H1 (cell line): ENCODE data around the gene SLC9B2. TPM values are rescaled to one million over a fixed set of nuclear protein-coding genes. Genes with fewer than 3 reads are reported as not detected.

Experiments
- CTCF ChIA-PET: fragments of 300-600 bp; sonication (Branson Sonifier 250); formaldehyde crosslinking; loops from one replicate; lab custom pipeline; 2021; ENCODE audit not compliant: partially characterized antibody; lab: Charles Lee
- POLR2A ChIA-PET: fragments of 300-600 bp; sonication (Branson Sonifier 250); formaldehyde crosslinking; loops from one replicate; lab custom pipeline; 2021; ENCODE audit warnings: inconsistent platforms; ENCODE audit not compliant: partially characterized antibody; lab: Charles Lee
- DNase-seq, 2 experiments: peaks; one replicate each; pipeline versions ENCODE4 v3.0.0 to v3.0.0-alpha.2; 2010 to 2022; ENCODE audit warnings: low spot score in 2 of 2, low read depth in 1 of 2, mixed read lengths in 1 of 2
- FAIRE-seq: peaks from 2 replicates; lab custom pipeline; 2011; peaks lifted over from hg19 to GRCh38; lab: Jason Lieb, UNC
- H2AFZ ChIP-seq: 2 replicates; pipeline ENCODE4 v1.8.1; 2012; ENCODE audit warnings: low read length, inconsistent platforms
- H2AK5ac ChIP-seq: 2 replicates; pipeline ENCODE4 v1.6.1; 2013; ENCODE audit warnings: low read depth, low read length
- H2BK120ac ChIP-seq: replicated peaks from 2 replicates; pipeline ENCODE3; 2013; ENCODE audit warnings: low read depth, low read length, inconsistent platforms
- H2BK12ac ChIP-seq: 2 replicates; pipeline ENCODE4 v1.6.1; 2013; ENCODE audit warnings: low read depth, low read length
- H2BK15ac ChIP-seq: 2 replicates; pipeline ENCODE4 v1.6.1; 2013; ENCODE audit warnings: low read length
- H2BK20ac ChIP-seq: 2 replicates; pipeline ENCODE4 v1.6.1; 2013; ENCODE audit warnings: low read length
- H2BK5ac ChIP-seq: 2 replicates; pipeline ENCODE4 v1.6.1; 2013; ENCODE audit warnings: low read depth, low read length
- H3K14ac ChIP-seq: 2 replicates; pipeline ENCODE4 v1.6.1; 2013; ENCODE audit warnings: inconsistent platforms; ENCODE audit not compliant: insufficient read length
- H3K18ac ChIP-seq: 2 replicates; pipeline ENCODE4 v1.6.1; 2013; ENCODE audit warnings: low read length; ENCODE audit errors: extremely low read depth
- H3K23ac ChIP-seq: 2 replicates; pipeline ENCODE4 v1.6.1; 2013; ENCODE audit warnings: inconsistent platforms; ENCODE audit not compliant: insufficient read length
- H3K23me2 ChIP-seq: 2 replicates; pipeline ENCODE4 v1.6.1; 2013; ENCODE audit warnings: low read depth, low read length
- H3K27ac ChIP-seq: 2 replicates; pipeline ENCODE4 v1.6.1; 2011; ENCODE audit warnings: low read depth, low read length, inconsistent platforms
- H3K27me3 ChIP-seq, 4 experiments: replicated peaks in 1 of 4; 1 replicate in 1 of 4; 2 replicates in 3 of 4; pipeline versions ENCODE4 v1.6.1 to v1.8.1; 2011 to 2013; ENCODE audit warnings: low read length in 3 of 4, mild to moderate bottlenecking in 3 of 4, inconsistent platforms in 2 of 4, mixed read lengths in 2 of 4, moderate library complexity in 1 of 4; ENCODE audit not compliant: control insufficient read depth in 3 of 4, insufficient read depth in 3 of 4; ENCODE audit errors: extremely low read depth in 1 of 4
- H3K36me3 ChIP-seq, 4 experiments: 2 replicates each; pipeline versions ENCODE4 v1.6.1 to v1.8.1; 2011 to 2013; ENCODE audit warnings: mild to moderate bottlenecking in 4 of 4, low read length in 3 of 4, moderate library complexity in 2 of 4, control low read depth in 1 of 4, inconsistent platforms in 1 of 4; ENCODE audit not compliant: insufficient read depth in 4 of 4, control insufficient read depth in 2 of 4
- H3K4ac ChIP-seq: replicated peaks from 2 replicates; pipeline ENCODE3; 2013; ENCODE audit warnings: low read length, low read depth, mixed read lengths, inconsistent platforms; ENCODE audit not compliant: insufficient read length
- H3K4me1 ChIP-seq, 4 experiments: replicated peaks in 1 of 4; 1 replicate in 1 of 4; 2 replicates in 3 of 4; pipeline versions ENCODE4 v1.6.1 to v1.8.1; 2011 to 2013; ENCODE audit warnings: low read length in 3 of 4, inconsistent platforms in 2 of 4, mixed read lengths in 1 of 4; ENCODE audit not compliant: insufficient read depth in 4 of 4, control insufficient read depth in 3 of 4
- H3K4me2 ChIP-seq, 2 experiments: 2 replicates each; pipeline versions ENCODE4 v1.6.1 to v1.8.1; 2011 to 2013; ENCODE audit warnings: low read depth in 2 of 2, low read length in 2 of 2, control low read depth in 1 of 2, inconsistent platforms in 1 of 2, mild to moderate bottlenecking in 1 of 2; ENCODE audit not compliant: insufficient read depth in 1 of 2
- H3K4me3 ChIP-seq, 4 experiments: fragments of 200-600, 300-600 bp in 1 of 4; sonication (generic), shearing (Covaris generic), sonication (Bioruptor Twin) in 1 of 4; 2 replicates each; pipeline versions ENCODE4 v1.5.1 to v1.8.1; 2011 to 2016; ENCODE audit warnings: low read length in 4 of 4, low read depth in 3 of 4, control low read depth in 2 of 4, inconsistent platforms in 2 of 4, mild to moderate bottlenecking in 2 of 4, mixed read lengths in 1 of 4, moderate library complexity in 1 of 4; ENCODE audit not compliant: insufficient read depth in 2 of 4; ENCODE audit errors: extremely low read depth in 1 of 4
- H3K56ac ChIP-seq: replicated peaks from 2 replicates; pipeline ENCODE3; 2013; ENCODE audit warnings: low read depth, mild to moderate bottlenecking, mixed read lengths, low read length, inconsistent platforms; ENCODE audit not compliant: insufficient read length
- H3K79me1 ChIP-seq: 2 replicates; pipeline ENCODE4 v1.6.1; 2013; ENCODE audit warnings: low read depth, low read length, control low read depth
- H3K79me2 ChIP-seq, 2 experiments: 2 replicates each; pipeline versions ENCODE4 v1.6.1 to v1.8.1; 2012 to 2013; ENCODE audit warnings: low read length in 2 of 2, mild to moderate bottlenecking in 2 of 2, inconsistent platforms in 1 of 2; ENCODE audit not compliant: insufficient read depth in 2 of 2, control insufficient read depth in 1 of 2
- H3K9ac ChIP-seq, 4 experiments: replicated peaks in 1 of 4; 1 replicate in 1 of 4; 2 replicates in 3 of 4; pipeline versions ENCODE4 v1.6.1 to v1.8.1; 2011 to 2013; ENCODE audit warnings: low read depth in 3 of 4, low read length in 3 of 4, control low read depth in 2 of 4, mild to moderate bottlenecking in 2 of 4, moderate library complexity in 2 of 4, inconsistent platforms in 1 of 4; ENCODE audit errors: extremely low read depth in 1 of 4
- H3K9me3 ChIP-seq, 2 experiments: 2 replicates each; pipeline versions ENCODE4 v1.6.1 to v1.8.1; 2012 to 2013; ENCODE audit warnings: mild to moderate bottlenecking in 2 of 2, moderate library complexity in 2 of 2, control low read depth in 1 of 2, inconsistent platforms in 1 of 2, low read depth in 1 of 2, low read length in 1 of 2, mixed read lengths in 1 of 2; ENCODE audit not compliant: insufficient read depth in 2 of 2
- H4K20me1 ChIP-seq, 2 experiments: replicated peaks in 1 of 2; 2 replicates each; pipeline versions ENCODE3 to v1.8.1; 2011 to 2013; ENCODE audit warnings: inconsistent platforms in 2 of 2, low read length in 2 of 2, mild to moderate bottlenecking in 1 of 2; ENCODE audit not compliant: insufficient read depth in 2 of 2, control insufficient read depth in 1 of 2
- H4K5ac ChIP-seq: 2 replicates; pipeline ENCODE4 v1.6.1; 2013; ENCODE audit warnings: low read length, low read depth, mixed read lengths, inconsistent platforms; ENCODE audit not compliant: insufficient read length
- H4K8ac ChIP-seq: 2 replicates; pipeline ENCODE4 v1.8.0; 2013; ENCODE audit warnings: mild to moderate bottlenecking, moderate library complexity, low read length, inconsistent platforms; ENCODE audit not compliant: insufficient read depth; ENCODE audit errors: extremely low read depth
- H4K91ac ChIP-seq: replicated peaks from 2 replicates; pipeline ENCODE3; 2013; ENCODE audit warnings: low read length, mixed read lengths, inconsistent platforms; ENCODE audit not compliant: insufficient read length
- CHD2 ChIP-seq: IDR thresholded peaks from 2 replicates; pipeline ENCODE4 v1.6.1; 2012; ENCODE audit warnings: low read length, improper control_type of control experiment
- MAFK ChIP-seq: IDR thresholded peaks from 2 replicates; pipeline ENCODE4 v1.6.1; 2012; ENCODE audit warnings: low read depth, mild to moderate bottlenecking, improper control_type of control experiment, low read length
- RAD21 ChIP-seq, 2 experiments: IDR thresholded peaks in 1 of 2; conservative IDR thresholded peaks in 1 of 2; 2 replicates each; pipeline ENCODE4 v1.6.1; 2011; ENCODE audit warnings: low read depth in 2 of 2, low read length in 2 of 2, improper control_type of control experiment in 1 of 2, inconsistent platforms in 1 of 2, mild to moderate bottlenecking in 1 of 2, moderate library complexity in 1 of 2
- SIRT6 ChIP-seq: IDR thresholded peaks from one replicate; pipeline ENCODE4 v1.7.1; 2012; ENCODE audit warnings: low read length, inconsistent platforms
- ZNF274 ChIP-seq: IDR thresholded peaks from 2 replicates; pipeline ENCODE4 v1.7.0; 2012; ENCODE audit warnings: low read length, borderline replicate concordance; ENCODE audit errors: extremely low read depth
- WGBS, 2 experiments: shearing (Covaris generic) in 1 of 2; methylation state at CpG; one replicate each; pipeline versions ENCODE4 v1.1.6 to v1.1.7; 2013 to 2015; ENCODE audit warnings: low lambda C conversion rate in 2 of 2, mixed read lengths in 2 of 2, inconsistent platforms in 1 of 2, low coverage in 1 of 2, missing lambda C conversion rate in 1 of 2; ENCODE audit not compliant: insufficient replicate concordance in 2 of 2, insufficient coverage in 1 of 2, insufficient read length in 1 of 2; ENCODE audit errors: extremely low coverage in 1 of 2, missing lambda C conversion rate in 1 of 2; 5-methylcytosine and 5-hydroxymethylcytosine counted together
- polyA plus RNA-seq, 7 experiments: library from polyadenylated mRNA; depleted of rRNA in 3 of 7; stranded (reverse) in 5 of 7; unstranded in 2 of 7; fragments of >200 nt in 5 of 7; fragments of 200-250 nt in 2 of 7; gene quantifications; 1 replicate in 5 of 7; 2 replicates in 1 of 7; 4 replicates in 1 of 7; pipeline versions ENCODE4 v1.2.1 to v1.2.3, GENCODE V29; 2011 to 2013; ENCODE audit warnings: missing spikeins in 2 of 7, mixed read lengths in 2 of 7
- total RNA-seq: library from RNA; stranded (reverse); fragmentation: NEBNext Ultra II Directional; extraction: Animal tissue kit (Norgen Biotek cat#: 25700); gene quantifications from 2 replicates; pipeline ENCODE4 v1.2.1, GENCODE V29; 2021

SLC9B2 gene
- total and polyA plus RNA-seq, 2 of the 8 experiments (the other 6 are each of a cell fraction or from before 2014, with no cell fraction given): 3.2 to 5.2 TPM

GRCh38 chr4:103012060-103012459 is 64.5 kb downstream of the SLC9B2 start:
- CTCF ChIA-PET: interaction anchor here (1.5 to 2.4 kb wide), 3 partner anchors 20 to 388 kb away, joined by 4 to 15 read pairs (median 4); no protein-coding TSS in a partner anchor
- no peaks in the 10 kb centered on the region for H4K20me1 ChIP-seq

More at GRCh38 chr4:103012060-103012459, 64.5 kb downstream of the SLC9B2 start:
- H4K91ac ChIP-seq: no peak overlapping the region
- no peak overlapping the region for H2AK5ac ChIP-seq
- no peaks in the 10 kb centered on the region for H3K79me2 ChIP-seq
- no peak overlapping the region for H2BK12ac ChIP-seq
- H3K36me3 ChIP-seq: no peaks in the 10 kb centered on the region
- no peak overlapping the region for H2BK120ac ChIP-seq
- no peak overlapping the region for H2BK5ac ChIP-seq
- no peak overlapping the region for H3K56ac ChIP-seq
- no peak overlapping the region for H3K18ac ChIP-seq
- no peak overlapping the region for H2AFZ ChIP-seq
- POLR2A ChIA-PET: no interaction called here
- H3K27ac ChIP-seq: no peak overlapping the region
- no peak overlapping the region for H3K23ac ChIP-seq
- H4K5ac ChIP-seq: no peak overlapping the region
- no peak overlapping the region for H3K4me3 ChIP-seq
- no peak overlapping the region for H4K8ac ChIP-seq
- H3K79me1 ChIP-seq: no peaks in the 10 kb centered on the region
- H3K9me3 ChIP-seq: no peaks in the 10 kb centered on the region
- TF ChIP-seq ZNF274 (no peak), SIRT6 (no peak), CHD2 (no peak), RAD21 (IDR thresholded peaks at IDR 0.05 in 1 of 2, conservative IDR thresholded peaks at IDR 0.05 in 1 of 2; ENCODE audit: low read depth in 2 of 2, low read length in 2 of 2) (no peak), MAFK (no peak)
- H3K9ac ChIP-seq: no peak overlapping the region
- H3K14ac ChIP-seq: no peak overlapping the region
- FAIRE-seq: no peak
- no peak overlapping the region for H2BK20ac ChIP-seq
- no peak for DNase-seq
- 86% methylated on average over 1 of the region's 1 CpG; no CpG with 5 or more reads in 1 of the 2 experiments for WGBS, 2 experiments
- no peaks in the 10 kb centered on the region for H3K27me3 ChIP-seq
- no peak overlapping the region for H3K4ac ChIP-seq
- no peaks in the 10 kb centered on the region for H3K4me1 ChIP-seq
- H3K23me2 ChIP-seq: no peaks in the 10 kb centered on the region
- no peak overlapping the region for H2BK15ac ChIP-seq
- H3K4me2 ChIP-seq: no peak overlapping the region
